ENCODE measurements around the gene USP36.
"Not testable (repeated sequence)": the region's sequence is repeated elsewhere in the genome, so short reads cannot be mapped to it uniquely, and the experiment has no call there.

Gene USP36

DNA sequence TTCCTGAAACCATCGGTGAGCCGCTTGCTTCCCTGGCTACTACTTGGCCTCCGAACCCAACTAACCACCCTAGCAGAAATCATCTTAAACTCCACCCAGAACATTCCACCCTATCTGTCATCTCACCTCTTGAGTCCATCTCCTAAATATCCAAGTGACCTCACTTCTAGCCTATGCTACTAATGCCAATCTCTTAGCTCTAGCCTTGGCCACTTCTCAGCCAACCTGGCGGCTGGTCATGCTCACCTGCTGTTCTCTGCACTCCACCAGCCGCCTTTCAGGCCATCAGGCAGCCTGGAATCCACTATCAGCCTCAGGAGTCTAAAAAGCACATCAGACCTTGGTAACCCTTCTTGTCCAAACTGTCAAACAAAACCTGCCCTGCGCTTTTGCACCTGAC is 46.6 kb downstream of the USP36 start:
- DNase-seq (ENCODE audit: low spot score) (no peak), FAIRE-seq (no peak)

DNA sequence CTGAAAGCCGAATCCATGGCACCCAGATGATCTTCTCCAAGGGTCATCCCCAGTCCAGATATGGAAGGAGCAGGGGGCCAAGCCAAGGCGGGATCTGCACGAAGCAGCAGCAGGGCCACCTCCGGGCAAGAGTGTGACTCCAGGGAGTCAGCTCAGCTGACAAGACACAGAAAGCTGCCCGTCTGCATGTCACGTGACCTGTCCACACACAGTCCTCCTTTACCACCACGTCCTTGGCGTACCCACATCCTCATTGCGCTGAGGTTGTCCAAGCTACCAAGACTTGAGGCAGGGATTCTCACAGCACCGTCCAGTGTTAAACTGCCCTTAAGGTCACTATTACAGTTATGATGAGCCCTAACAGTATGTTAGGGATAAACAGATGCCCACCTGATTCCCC is 47.2 kb downstream of the USP36 start:
- FAIRE-seq (no peak), DNase-seq (ENCODE audit: low spot score) (no peak)

DNA sequence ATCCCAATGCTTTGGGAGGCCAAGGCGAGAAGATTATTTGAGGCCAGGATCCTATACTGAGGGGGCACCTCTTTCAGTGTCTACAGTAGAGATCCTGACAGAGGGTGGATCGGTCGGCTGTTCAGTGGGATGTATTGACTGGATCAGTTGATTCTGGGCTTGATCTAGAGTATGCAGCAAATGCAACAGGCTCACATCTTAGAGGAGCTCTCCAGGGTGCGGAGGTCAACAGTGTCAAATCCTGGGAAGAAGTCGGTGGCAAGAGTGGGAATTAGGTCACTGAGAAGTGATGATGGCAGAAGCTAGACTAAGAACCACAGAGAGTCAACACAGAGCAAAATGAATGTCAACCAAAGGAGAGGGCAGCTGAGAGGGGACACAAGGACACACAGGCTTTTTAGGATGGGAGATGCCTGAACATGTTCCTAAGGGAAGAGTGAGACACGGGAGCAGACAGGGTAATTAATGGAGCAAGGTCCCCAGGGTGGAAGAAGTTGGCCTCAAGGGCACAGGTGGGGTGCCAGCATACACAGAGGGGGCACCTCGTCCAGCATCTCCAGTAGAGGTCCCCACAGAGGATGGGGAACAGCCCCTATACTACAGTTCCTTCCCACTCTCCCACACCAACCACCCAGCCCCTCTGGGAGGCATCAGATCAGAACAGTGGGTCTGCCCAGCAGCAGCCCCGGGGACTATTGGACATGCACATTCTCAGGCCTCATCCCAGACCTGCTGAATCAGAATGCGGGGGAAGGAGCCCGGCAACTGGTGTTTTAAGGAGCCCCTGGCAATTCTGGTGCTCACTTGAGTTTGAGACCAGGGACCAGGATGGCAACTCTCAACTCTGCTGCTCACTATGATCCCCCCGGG is 48.5 kb downstream of the USP36 start:
- FAIRE-seq (no peak), DNase-seq (ENCODE audit: low spot score) (no peak)

DNA sequence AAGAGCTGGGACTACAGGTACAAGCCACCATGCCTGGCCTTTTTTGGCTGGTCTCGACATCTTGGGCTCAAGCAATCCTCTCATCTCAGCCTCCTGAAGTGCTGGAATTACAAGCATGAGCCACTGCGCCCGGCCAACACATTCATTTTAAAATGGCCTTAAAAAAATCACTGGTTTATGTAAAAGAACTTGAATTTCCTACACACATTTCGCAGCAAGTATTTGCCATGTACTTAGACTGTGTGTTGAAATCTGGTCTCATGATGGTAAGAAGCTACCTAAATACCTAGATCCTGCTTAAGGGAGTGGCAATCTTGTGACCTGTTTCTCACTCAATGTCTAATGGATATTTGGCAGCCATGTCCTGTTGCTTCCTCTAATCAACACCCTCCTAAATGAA is 50.1 kb downstream of the USP36 start:
- FAIRE-seq (no peak), DNase-seq (ENCODE audit: low spot score) (no peak)

DNA sequence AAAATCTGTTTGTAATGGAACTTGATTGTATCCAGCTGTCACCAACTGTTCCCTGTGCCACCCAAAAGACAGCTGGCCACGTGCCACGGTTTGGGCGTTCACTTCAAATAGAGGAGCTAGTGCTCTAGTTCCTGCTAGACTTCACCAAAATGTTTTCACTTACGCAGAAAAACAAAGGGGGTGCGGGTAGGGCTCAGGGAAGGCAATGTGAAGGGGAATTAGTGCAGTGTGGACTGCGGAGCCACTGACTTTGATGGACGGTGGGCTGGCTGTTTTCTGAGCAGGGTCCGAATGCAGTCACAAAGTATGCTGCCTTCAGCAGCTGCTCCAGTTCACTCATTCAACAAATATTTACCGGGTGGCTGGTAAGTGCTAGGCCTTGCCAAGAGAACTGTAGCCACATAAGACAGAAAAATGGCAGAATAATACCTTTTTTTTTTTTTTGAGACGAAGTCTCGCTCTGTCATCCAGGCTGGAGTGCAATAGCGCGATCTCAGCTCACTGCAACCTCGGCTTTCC is 50.9 kb downstream of the USP36 start:
- no peak for FAIRE-seq
- no peak for DNase-seq (ENCODE audit: low spot score)

DNA sequence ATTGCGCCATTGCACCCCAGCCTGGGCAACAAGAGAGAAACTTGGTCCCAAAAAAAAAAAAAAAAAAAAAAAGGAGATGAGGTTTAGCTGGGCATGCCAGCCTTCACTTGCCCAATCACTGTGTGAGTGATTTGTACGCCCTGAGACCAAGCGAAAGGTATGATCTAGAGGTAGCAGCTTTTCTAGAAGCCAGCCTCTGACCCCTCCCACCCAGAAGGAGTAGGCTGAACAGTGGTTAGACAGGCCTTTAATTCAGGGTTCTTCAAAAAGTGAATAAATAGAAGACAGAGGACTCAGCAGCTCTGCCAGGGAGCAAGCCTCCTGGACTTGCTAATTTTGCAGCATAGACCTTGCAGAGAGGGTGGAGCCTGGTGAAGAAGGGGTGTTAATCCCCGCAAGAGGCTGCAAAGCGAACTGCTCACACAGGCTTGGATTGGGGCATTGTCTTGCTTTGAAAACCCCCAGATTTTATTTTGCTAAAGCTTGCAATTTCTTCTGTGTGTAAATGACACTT is 51.4 kb downstream of the USP36 start:
- no peak for DNase-seq (ENCODE audit: low spot score)
- no peak for FAIRE-seq

DNA sequence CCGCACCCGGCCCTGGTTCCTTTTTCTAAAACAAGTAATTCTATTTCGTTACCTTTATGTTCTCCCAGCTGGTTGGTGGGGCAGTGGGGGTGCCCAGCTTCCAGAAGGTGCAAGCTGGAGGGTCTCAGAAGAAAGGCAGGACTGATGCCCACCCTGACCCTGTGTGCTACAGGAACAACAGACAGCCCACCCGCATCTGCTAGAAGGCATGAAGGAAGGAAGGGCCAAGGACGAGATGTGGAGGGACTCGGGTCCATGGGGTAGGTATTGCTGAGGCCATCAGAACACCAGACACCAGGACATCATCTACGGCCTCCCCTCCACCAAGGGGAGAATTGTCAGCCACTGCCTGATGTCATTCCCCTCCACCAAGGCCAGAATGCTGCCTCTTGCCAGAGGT is 52.2 kb downstream of the USP36 start:
- DNase-seq (ENCODE audit: low spot score) (no peak), FAIRE-seq (no peak)

DNA sequence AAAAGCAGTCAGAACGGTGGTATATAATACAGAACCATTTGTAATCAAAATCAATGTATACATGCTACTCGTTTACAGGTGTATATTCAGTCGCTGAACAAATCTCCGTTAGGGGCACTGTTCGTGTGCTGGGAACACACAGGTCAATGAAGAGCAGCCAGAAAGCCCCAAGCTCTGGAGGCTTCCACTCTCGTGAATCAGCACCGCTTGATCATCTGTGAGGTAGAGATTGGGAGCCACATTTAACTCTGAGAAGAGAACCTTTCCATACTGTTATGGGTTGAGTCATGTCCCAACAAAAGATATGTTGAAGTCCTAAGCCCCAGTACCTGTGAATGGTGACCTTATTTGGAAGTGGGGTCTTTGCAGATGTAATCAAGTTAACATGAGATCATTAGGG is 53.2 kb downstream of the USP36 start:
- DNase-seq (ENCODE audit: low spot score) (no peak), FAIRE-seq (no peak)

DNA sequence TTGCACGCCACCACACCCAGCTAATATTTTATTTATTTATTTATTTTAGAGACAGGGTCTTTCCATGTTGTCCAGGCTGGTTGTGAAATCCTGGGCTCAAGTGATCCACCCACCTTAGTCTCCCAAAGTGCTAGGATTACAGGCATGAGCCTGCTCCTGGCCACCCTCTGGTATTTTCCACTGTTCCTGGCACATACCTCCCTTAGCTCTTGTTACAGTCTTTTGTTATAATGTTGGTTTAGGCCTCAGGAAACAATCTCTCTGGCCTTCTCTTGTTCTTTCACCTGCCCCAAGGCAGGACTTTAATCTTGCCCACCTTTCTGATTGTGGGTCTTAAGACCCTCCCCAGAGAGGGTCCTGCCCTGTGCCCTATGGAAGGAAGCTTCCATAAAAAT is 55.0 kb downstream of the USP36 start:
- FAIRE-seq: no peak
- no peak for DNase-seq (ENCODE audit: low spot score)

DNA sequence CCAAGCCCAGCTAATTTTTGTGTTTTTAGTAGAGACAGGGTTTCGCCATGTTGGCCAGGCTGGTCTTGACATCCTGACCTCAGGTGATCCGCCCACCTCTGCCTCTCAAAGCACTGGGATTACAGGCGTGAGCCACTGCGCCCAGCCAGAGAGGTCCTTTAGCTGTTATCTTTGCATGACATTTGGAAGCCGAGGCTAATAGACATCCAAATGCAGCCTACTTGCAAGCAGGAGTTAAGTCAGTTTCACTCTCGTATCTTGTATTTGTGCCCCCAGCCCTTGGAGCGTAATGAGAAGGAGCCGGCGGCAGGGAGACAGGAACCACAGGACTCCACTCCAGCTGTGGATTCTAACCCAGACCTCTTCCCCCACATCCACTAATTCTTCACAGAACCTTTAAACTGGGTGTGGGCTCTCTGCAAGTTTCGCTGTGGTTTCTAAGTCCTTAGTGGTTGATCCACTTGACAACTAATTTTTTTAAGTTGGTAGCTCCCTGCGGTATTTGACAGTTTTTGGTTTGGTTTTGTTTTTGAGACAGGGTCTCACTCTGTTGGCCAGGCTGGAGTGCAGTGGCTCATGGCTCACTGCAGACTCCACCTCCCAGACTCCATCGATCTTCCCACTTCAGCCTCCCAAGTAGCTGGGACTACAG is 55.5 kb downstream of the USP36 start:
- DNase-seq (ENCODE audit: low spot score) (no peak), FAIRE-seq (no peak)

DNA sequence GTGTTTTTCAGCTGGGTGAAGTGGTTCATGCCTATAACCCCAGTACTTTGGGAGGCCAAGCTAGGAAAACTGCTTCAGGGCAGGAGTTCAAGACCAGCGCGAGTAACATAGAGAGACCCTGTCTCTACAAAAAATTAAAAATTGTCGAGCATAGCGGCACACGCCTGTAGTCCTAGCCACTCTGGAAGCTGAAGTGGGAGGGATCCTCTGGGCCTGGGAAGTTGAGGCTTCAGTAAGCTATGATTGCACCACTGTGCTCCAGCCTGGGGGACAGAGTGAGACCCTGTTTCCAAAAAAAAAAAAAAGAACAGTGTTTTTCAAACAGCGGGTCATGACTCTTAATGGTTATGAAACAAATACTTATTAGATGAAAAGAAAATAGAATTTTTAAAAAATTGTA is 56.3 kb downstream of the USP36 start:
- FAIRE-seq: no peak
- DNase-seq (ENCODE audit: low spot score): no peak

DNA sequence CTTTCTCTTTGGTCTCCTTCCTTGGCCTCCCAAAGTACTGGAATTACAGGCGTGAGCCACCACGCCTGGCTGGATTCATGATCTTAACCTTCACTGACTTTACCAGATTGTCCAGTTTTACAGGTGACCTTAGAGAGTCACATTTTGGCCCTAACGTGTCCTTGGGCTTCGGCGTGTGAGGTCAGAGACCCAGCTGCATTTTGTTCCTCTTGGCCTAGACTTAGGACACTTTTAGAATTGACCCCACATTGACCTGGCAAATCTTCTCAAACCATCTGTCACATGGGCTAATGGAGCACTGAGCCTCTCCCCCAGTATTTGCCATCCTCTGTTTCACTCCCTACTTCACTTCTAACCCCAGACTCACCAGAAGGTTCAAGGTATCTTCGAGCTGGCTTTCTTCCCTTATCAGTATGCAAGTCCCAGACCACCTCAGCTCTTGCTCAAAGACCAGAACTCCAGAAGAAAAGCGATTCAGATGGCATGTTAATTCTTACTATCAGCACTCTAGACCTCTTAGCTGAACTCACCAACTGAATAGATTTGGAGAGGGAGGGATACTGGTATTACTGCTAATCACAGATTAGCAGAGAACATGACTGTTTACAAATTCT is 56.8 kb downstream of the USP36 start:
- FAIRE-seq: no peak
- DNase-seq (ENCODE audit: low spot score): no peak

DNA sequence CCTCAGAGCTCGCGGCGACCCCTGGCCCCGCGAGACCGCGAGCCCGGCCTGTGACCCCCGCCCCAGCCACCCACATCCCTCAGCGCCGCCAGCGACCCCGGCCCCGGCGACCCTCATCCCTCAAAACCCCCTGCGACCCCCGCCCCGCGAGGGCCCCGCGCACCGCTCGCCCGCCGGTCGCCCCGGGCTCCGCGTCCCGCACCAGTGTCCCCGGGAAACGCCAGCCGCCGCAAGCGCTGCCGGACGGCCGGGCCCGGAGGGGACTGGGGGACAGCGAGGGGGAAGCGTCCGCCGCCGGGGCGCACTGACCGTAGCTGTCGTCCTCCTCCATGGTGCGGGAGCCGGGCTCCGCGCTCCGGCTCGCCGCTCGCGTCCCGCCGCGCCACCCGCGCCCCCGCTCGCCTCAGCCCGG is 58.7 kb downstream of the USP36 start, which contains the start of gene CYTH1:
Gene CYTH1, minus strand, starts transcription at position 381 of the 412 bp plus-strand sequence. Its CDS starts 50 bp downstream, at position 331.
- no peak for FAIRE-seq
- no peak for DNase-seq (ENCODE audit: low spot score)

DNA sequence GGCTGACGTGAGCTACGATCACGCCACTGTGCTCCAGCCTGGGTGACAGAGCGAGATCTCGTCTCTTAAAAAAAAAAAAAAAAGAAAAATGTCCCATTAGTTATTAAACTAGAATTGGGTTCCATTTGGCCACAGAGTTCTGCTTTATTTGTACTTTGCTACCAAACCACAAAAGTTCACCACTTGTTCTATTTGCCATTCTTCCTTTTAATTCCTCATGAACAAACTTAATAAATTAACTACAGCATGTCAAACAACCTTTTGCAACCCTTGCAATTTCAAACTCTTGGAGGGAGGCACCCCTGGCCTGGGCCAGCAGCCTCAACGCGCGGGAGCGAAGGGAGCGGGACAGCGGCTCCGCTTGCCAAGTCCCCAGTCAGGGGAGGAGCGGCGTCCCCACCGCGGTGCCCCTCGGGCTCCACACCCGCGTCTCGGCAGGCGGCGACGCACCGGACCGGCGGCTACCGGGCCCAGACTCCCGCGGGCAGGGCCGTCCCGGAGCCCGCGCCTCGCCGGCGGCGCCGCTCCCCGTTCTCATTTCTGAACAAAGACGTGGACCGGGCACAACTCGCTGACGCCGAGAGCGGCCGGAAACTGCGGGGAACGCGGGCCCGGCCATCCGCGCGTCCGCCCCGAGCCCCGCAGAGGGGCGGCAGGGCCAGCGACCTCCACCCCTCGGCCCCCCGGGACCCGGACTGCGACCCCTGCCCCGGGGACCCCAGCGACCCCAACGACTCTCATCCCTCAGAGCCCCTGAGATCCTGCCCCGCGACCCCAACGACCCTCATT is 59.3 kb downstream of the USP36 start:
- no peak for FAIRE-seq
- DNase-seq (ENCODE audit: low spot score): no peak

DNA sequence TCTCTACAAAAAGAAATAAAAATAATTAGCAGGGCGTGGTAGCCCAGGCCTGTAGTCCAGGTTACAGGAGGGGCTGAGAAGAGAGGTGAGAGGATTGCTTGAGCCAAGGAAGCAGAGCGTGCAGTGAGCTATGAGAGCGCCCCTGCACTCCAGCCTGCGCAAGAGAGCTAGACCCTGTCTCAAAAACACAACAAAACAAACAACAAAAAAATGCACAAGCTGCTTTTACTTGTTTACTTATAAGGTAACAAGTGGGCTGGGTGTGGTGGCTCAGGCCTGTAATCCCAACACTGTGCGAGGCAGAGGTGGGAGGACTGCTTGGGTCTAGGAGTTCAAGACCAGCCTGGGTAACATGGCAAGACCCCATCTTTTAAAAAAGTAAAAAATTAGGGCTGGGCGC is 60.3 kb downstream of the USP36 start:
- FAIRE-seq: no peak

DNA sequence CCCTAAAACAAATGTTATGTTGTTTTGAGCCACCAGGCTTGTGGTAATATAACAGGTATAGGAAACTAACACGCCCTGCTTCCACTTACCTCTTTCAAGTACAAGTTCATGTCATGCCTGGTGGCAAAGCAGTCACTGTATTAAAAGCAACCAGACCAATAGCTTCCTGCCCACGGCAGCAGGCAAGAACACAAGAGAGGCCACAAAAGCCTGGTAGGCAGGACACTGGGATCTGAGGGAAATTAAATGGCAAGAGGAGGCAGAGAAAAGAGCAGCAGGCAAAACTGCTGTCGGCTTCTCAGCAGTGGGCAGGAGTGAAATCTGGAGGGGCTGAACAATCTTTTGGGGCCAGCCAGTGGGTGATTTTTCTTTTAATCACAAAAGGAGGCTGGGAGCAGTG is 60.8 kb downstream of the USP36 start:
- DNase-seq (ENCODE audit: low spot score): no peak
- FAIRE-seq: no peak

More for the DNA sequence above, 60.3 kb downstream of the USP36 start:
- no peak for DNase-seq (ENCODE audit: low spot score)

DNA sequence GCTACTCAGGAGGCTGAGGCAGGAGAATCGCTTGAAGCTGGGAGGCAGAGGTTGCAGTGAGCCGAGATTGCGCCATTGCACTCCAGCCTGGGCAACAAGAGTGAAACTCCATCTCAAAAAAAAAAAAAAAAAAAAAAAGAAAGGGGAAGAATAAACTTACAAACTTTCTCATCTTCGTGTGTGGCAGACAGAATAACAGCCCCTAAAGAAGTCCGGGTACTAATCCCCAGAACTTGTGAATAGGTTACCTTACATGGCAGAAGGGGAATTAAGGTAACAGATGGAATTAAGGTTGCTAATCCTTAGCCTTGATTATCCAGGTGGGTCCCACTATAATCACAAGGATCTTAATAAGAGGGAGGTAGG is 61.3 kb downstream of the USP36 start:
- FAIRE-seq; DNase-seq (ENCODE audit: low spot score): not testable (repeated sequence)

DNA sequence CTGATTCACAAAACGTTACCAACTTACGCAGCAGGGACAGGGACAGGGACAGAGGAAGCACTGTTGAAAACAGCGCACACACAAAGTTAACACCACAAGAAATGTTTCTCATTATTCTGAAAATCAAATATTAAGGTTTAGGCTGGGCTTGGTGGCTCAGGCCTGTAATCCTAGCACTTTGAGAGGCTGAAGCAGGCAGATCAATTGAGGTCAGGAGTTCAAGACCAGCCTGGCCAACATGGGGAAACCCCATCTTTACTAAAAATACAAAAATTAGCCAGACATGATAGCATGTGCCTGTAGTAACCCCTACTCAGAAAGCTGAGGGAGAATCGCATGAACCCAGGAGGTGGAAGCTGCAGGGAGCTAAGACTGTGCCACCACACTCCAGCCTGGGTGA is 62.7 kb downstream of the USP36 start:
- FAIRE-seq (no peak), DNase-seq (ENCODE audit: low spot score) (no peak)

DNA sequence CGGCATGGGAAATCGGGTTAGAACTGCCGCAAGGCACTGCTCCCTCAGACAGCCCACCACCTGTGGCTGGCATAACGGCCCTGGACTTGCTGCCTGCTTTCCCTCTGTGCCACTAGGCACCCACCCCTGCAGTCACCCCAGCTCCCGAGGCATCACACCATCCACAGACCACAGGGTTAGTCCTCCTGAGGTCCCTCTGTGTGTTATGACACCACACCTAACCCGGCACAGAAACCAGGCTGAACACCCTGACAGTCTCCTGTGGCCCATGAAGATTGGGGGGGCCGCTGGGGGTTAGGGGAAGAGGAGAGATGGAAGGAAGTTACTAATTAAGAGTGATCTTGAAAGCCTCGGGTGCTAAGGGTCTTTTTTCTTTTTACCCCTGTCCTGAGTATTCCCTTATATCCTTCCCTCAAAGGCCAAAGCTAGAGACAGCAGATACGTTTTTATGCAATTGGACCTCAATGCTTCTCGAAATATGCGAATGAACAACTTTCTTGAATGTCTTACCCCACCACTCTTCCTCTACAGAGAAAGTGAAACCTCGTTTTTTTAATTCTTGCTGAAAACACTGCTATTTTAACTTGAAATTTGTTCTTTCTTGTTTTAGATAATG is 65.5 kb downstream of the USP36 start:
- DNase-seq (ENCODE audit: low spot score): no peak
- FAIRE-seq: no peak

DNA sequence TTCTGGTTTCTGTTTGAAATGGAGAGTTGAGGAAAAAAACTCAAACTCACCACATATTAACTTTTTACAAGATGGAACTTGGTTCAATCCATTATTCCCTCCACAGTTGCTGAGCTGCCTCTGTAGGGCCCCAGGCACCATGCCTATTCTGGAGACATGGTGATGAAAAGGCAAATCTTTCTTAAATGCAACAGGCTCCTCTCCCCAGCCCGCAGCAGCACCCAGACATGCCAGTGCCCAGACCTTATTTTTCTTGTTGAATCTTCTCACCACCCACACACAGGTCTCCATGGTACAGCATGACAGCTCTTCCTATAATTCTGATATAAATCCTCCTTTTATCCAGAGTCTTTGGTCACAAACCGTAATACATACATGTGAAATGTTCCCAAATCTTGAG is 66.2 kb downstream of the USP36 start:
- FAIRE-seq (no peak), DNase-seq (ENCODE audit: low spot score) (no peak)
